IMR-90 (cell line): ENCODE data around the gene UBD.

Experiments
- CTCF ChIP-seq: conservative IDR thresholded peaks from 2 replicates; pipeline ENCODE4 v1.5.1; 2012; ENCODE audit warnings: mild to moderate bottlenecking, low read depth, low read length, improper control_type of control experiment
- POLR2A ChIP-seq: IDR thresholded peaks from 2 replicates; pipeline ENCODE4 v1.6.1; 2012; ENCODE audit warnings: mild to moderate bottlenecking, low read depth, low read length
- TF ChIP-seq, protein P1 (sequence below): fragments of 150-350 bp; IDR thresholded peaks from 2 replicates; pipeline ENCODE4 v1.6.1; 2017; ENCODE audit warnings: mild to moderate bottlenecking, antibody characterized with exemption, low read length, low read depth

GRCh38 chr6:29510746-29511300, 48.7 kb downstream of the UBD start:
- TF ChIP-seq, protein P1, sequence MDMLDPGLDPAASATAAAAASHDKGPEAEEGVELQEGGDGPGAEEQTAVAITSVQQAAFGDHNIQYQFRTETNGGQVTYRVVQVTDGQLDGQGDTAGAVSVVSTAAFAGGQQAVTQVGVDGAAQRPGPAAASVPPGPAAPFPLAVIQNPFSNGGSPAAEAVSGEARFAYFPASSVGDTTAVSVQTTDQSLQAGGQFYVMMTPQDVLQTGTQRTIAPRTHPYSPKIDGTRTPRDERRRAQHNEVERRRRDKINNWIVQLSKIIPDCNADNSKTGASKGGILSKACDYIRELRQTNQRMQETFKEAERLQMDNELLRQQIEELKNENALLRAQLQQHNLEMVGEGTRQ = no peak
- no peak for TF ChIP-seq CTCF
- no peak for TF ChIP-seq POLR2A
